ENCODE results near the gene RPSA. TPM values are rescaled to one million over a fixed set of nuclear protein-coding genes. Genes with fewer than 3 reads are reported as not detected.

RPSA gene
- total and polyA plus RNA-seq, 9 of the 15 experiments (the other 6 are each of a cell fraction or from before 2014, with no cell fraction given): 2,290 to 4,272 (median 2,730) TPM

- in situ Hi-C loops (cut with MboI): no loop called here
- Histone ChIP-seq H3K9ac (ENCODE audit: insufficient read depth in 1 of 2, low read depth in 2 of 2, low read length in 2 of 2) (no peak overlapping the region), H3K27me3 (ENCODE audit: control insufficient read depth in 2 of 2, insufficient read depth in 2 of 2, low read length in 2 of 2) (no peaks in the 10 kb centered on the region), H3K4me1 (replicated peaks in 1 of 2; ENCODE audit: control insufficient read depth in 2 of 2, insufficient read depth in 2 of 2, low read length in 2 of 2) (peaks cover 30 to 43% of the 10 kb centered on the region in 2 experiments), H3K79me2 (ENCODE audit: control insufficient read depth, insufficient read depth, low read length) (peaks cover 54% of the 10 kb centered on the region), H3K9me1 (ENCODE audit: control insufficient read depth, insufficient read depth, low read length) (peaks cover 14% of the 10 kb centered on the region), H3K36me3 (ENCODE audit: control insufficient read depth, insufficient read depth, low read length) (peaks cover 71% of the 10 kb centered on the region), H3K4me2 (ENCODE audit: insufficient read depth, low read length) (no peak overlapping the region), H4K20me1 (replicated peaks; ENCODE audit: control insufficient read depth, insufficient read depth, low read length) (peaks cover 26% of the 10 kb centered on the region), H3K27ac (ENCODE audit: extremely low read depth, low read depth, low read length) (no peak overlapping the region), H3K4me3 (no peak overlapping the region), H2AFZ (ENCODE audit: low read depth, low read length) (no peak overlapping the region), H3K9me3 (replicated peaks; ENCODE audit: control insufficient read depth, insufficient read depth, low read depth, low read length) (no peaks in the 10 kb centered on the region)
- ChIA-PET POLR2A (interaction anchor here (1.3 to 1.7 kb wide), 2 partner anchors 8 to 16 kb away, joined by 5 to 6 read pairs; partner anchors contain the start of gene RPSA), CTCF (ENCODE audit: low intra/inter-chr PET ratio) (no interaction called here)
- ATAC-seq (no peak), FAIRE-seq (no peak), DNase-seq (ENCODE audit: extremely low read depth in 1 of 4, low spot score in 3 of 4) (no peak)
- WGBS (ENCODE audit: insufficient coverage, low coverage, missing lambda C conversion rate): 93% methylated on average over 4 of the region's 4 CpGs
- intact Hi-C loops (cut with micrococcal nuclease): no loop called here
- TF ChIP-seq ZNF785 (CRISPR knock-in tag; IDR thresholded peaks at IDR 0.05): no peak
- TF ChIP-seq CC2D1A (IDR thresholded peaks at IDR 0.05): no peak
- no peak for TF ChIP-seq NFIX (CRISPR knock-in tag; IDR thresholded peaks at IDR 0.05; ENCODE audit: low read depth)
- TF ChIP-seq MCM5 (IDR thresholded peaks at IDR 0.05; ENCODE audit: low read depth): no peak
- no peak for TF ChIP-seq NFYB (IDR thresholded peaks at IDR 0.05; ENCODE audit: extremely low read depth, insufficient read length)
- TF ChIP-seq POLR2AphosphoS2 (IDR thresholded peaks at IDR 0.05; ENCODE audit: low read length): no peak
- TF ChIP-seq HDAC8 (tag; IDR thresholded peaks at IDR 0.05): no peak
- BruUV-seq (replicated peaks): no TSS peak
Measured at GRCh38 chr3:39390181-39390580, 16.3 kb upstream of the RPSA start.

GRCh38 chr3:39396690-39397089, 9.8 kb upstream of the RPSA start:
- POLR2A ChIA-PET: interaction anchor here (1.5 to 6.7 kb wide), 3 partner anchors 10 to 16 kb away, joined by 4 to 45 read pairs (median 29); partner anchors contain the start of gene RPSA
- ATAC-seq (no peak; the same call in 2 of the 3 replicates), FAIRE-seq (no peak), DNase-seq (ENCODE audit: extremely low read depth in 1 of 4, low spot score in 3 of 4) (no peak)
- CTCF ChIA-PET (ENCODE audit: low intra/inter-chr PET ratio): no interaction called here
- peaks cover 69% of the 10 kb centered on the region for H3K36me3 ChIP-seq (ENCODE audit: control insufficient read depth, insufficient read depth, low read length)
- H3K27me3 ChIP-seq (ENCODE audit: control insufficient read depth in 2 of 2, insufficient read depth in 2 of 2, low read length in 2 of 2): no peaks in the 10 kb centered on the region
- H3K9me3 ChIP-seq (replicated peaks; ENCODE audit: control insufficient read depth, insufficient read depth, low read depth, low read length): no peaks in the 10 kb centered on the region
- no peaks in the 10 kb centered on the region for H4K20me1 ChIP-seq (replicated peaks; ENCODE audit: control insufficient read depth, insufficient read depth, low read length)
- no peak overlapping the region for H2AFZ ChIP-seq (ENCODE audit: low read depth, low read length)
- no peaks in the 10 kb centered on the region for H3K9me1 ChIP-seq (ENCODE audit: control insufficient read depth, insufficient read depth, low read length)
- WGBS (ENCODE audit: insufficient coverage, low coverage, missing lambda C conversion rate): 90% methylated on average over 3 of the region's 3 CpGs
- H3K27ac ChIP-seq (ENCODE audit: extremely low read depth, low read depth, low read length): no peak overlapping the region
- intact Hi-C loops (cut with micrococcal nuclease) (no loop called here), in situ Hi-C loops (cut with MboI) (no loop called here)
- no peak overlapping the region for H3K4me2 ChIP-seq (ENCODE audit: insufficient read depth, low read length)
- BruUV-seq (replicated peaks): no TSS peak
- no peak for TF ChIP-seq ZNF175 (CRISPR knock-in tag; IDR thresholded peaks at IDR 0.05; ENCODE audit: low read depth)
- no peaks in the 10 kb centered on the region for H3K4me1 ChIP-seq (replicated peaks in 1 of 2; ENCODE audit: control insufficient read depth in 2 of 2, insufficient read depth in 2 of 2, low read length in 2 of 2)
- H3K79me2 ChIP-seq (ENCODE audit: control insufficient read depth, insufficient read depth, low read length): no peaks in the 10 kb centered on the region
- no peak overlapping the region for H3K9ac ChIP-seq (ENCODE audit: insufficient read depth in 1 of 2, low read depth in 2 of 2, low read length in 2 of 2)
- no peak overlapping the region for H3K4me3 ChIP-seq
